DMS114 treated with DMSO at 0.1 percent for 48 hours (cell line): ENCODE results near the gene EDDM13.
"Not testable (repeated sequence)": the region's sequence is repeated elsewhere in the genome, so short reads cannot be mapped to it uniquely, and the experiment has no call there.

ENCODE experiments used
- DNase-seq: peaks from one replicate; lab custom pipeline; 2025; ENCODE audit not compliant: unreplicated experiment; lab: John Stamatoyannopoulos, UW

Gene EDDM13

DNA sequence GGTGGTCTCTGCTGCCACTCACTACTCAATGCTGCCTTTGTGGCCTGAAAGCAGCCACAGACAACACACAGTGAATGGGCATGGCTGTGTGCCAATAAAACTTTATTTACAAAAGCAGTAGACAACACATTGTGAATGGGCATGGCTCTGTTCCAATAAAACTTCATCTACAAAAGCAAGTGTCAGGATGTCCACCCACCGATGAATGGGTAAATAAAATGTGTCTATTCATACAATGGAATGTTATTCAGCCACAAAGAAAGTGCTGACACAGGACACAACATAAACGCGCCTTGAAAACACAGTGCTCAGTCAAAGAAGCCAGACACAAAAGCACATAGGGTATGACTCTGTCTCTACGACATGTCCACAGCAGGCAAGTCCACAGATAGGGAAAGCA, 22.0 kb downstream of the EDDM13 start:
- DNase-seq, result no peak

DNA sequence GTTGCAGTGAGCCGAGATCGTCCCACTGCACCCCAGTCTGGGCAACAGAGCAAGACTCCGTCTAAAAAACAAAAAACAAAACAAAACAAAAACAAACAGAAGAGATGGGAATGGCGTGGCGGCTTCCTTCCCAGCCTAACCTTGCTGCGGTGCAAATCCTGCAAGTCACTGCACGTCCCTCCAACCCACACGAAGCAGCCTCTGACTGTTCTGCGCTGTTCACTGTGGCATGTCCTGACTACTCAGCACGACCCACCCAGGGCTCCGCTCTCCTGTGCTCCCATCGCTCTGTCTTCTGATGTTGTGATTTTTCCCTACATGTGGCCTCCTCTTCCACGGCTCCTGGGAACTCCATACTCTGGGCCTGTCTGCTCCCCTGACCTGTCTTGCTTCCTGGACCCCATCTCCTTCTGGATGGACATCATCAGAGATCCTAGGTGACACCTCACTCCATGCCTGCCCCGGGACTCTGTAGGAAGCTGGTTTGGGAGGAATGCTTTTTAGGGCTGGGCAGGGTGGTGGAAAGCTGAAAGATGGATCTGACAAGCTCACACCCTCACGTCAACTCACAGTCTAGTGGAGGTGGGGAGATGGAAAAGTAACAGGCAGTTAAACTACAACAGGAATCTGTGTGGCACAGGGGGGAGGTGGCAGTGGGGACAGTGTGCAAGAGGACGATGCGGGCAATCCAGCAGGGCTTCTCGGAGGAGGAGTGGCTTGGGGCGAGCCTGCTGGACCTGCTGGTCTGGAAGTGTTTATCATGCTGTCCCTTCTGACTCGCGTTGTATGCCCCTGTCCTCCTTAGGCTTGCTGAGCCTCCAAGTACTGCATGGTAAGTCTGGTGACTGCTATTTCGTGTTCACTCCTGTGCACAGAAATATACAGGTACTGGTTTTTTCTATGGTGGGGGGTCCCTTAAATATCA, 23.2 kb downstream of the EDDM13 start:
- no peak for DNase-seq

DNA sequence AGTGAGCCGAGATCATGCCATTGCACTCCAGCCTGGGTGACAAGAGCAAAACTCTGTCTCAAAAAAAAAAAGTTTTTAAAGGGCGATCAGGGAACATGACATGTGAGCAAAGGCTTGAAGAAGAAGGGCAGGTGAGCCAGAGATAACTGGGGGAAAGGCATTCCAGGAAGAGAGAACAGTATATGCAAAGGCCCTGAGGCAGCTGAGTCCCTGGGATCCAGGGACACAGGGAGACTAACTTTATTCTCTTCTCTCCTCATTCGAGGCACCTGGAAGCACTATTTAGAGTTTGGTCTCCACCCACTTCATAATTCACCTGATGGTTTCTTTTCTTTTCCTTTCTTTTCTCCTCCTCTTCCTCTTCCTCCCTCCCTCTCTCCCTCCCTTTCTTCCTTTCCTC, 24.5 kb downstream of the EDDM13 start:
- no peak for DNase-seq

DNA sequence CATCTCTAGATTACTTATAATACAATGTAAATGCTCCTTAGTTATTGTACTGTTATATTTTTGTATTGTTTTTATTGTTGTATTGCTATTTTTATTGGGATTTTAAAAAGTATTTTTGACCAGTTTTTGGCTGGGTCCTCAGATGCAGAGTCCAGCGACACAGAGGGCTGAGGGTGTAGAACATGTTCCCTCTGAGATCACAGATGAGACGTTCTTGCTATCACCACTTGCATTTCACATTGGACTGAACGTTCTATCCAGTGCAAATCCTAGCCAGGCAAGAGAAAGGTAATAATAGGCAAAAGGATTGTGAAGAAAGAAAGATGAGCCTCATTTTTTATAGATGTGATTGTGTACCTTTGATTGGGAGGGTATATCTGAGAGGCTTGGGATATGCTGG, 27.1 kb downstream of the EDDM13 start:
- no peak for DNase-seq

DNA sequence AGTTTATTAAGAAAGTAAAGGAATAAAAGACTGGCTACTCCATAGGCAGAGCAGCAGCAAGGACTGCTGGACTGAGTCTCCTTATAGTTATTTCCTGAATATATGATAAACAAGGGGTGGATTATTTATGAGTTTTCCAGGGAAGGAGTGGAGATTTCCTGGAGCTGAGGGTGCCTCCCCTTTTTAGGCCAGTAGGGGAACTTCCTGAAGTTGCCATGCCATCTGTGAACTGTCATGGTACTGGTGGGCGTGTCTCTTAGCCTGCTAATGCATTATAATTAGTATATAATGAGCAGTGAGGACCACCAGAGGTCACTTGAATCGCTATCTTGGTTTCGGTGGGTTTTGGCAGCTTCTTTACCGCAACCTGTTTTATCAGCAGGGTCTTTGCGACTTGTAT, 28.6 kb downstream of the EDDM13 start:
- DNase-seq, result no peak

DNA sequence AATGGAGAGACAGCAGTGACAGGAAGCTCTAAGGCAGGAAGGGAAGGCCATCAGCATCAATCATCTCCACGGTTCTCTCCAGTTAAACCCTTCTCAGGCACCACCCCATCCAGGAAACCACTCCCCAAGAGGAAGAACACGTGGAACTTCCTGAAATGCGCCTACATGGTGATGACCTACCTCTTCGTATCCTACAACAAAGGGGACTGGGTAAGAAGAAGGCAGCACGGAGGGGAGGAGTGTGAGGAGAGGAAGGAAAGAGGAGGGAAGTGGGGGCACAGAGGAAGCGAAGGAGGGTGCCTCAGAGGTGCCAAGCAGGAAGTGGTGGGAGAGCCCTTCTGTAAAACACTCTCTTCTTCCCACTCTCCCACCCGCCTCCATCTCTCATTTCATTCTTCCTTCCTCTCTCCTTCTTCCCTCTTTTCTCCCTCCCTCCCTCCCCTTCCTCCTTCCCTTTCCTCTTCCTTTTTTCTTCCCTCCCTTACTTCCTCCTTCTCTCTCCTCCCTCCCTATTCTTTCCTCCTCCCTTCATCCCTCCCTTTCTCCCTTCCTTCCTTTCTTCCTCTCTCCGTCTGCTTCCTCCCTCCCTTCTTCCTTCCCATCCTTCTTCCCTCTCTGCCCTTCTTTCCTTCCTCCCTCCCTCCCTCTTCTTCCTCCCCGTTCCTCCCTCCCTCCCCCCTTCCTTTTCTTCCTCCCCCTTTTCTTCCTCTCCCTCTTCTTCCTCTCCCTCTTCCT, 29.5 kb downstream of the EDDM13 start:
- DNase-seq, result no peak

DNA sequence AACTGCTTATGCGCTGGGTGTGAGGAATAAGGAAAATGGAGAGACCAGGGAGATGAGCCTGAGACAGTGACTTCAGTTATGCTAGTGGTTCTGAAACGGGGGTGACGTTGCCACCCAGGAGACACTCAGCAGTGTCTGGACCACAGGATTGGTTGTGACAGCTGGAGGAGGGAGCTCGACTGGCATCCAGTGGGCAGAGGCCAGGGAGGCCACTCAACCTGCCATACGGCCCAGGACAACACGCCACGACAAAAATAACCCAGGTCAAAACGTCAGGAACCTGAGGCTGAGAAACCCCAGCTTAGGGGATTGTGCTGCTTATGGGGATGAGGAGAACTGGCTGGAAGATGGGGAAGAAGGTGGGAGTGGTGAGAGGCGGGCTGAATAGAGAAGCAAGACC, 31.7 kb downstream of the EDDM13 start:
- no peak for DNase-seq

DNA sequence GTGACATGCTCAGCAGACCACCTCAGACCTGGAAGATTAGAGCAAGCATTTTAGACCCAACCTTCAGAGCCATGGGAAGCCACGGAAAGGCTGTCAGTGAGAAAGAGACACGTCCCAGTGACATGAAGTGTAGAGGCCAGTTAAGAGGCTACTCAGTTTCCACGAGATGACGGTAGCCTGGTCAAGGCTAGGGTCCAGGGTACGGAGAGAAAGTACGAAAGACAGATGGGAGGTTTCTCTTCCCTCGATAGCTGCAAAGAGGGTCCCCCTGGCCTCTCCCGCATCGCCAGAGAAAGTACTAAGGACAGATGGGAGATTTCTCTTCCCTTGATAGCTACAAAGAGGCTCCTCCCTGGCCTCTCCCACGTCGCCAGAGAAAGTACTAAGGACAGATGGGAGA, 33.5 kb downstream of the EDDM13 start:
- DNase-seq, result no peak

DNA sequence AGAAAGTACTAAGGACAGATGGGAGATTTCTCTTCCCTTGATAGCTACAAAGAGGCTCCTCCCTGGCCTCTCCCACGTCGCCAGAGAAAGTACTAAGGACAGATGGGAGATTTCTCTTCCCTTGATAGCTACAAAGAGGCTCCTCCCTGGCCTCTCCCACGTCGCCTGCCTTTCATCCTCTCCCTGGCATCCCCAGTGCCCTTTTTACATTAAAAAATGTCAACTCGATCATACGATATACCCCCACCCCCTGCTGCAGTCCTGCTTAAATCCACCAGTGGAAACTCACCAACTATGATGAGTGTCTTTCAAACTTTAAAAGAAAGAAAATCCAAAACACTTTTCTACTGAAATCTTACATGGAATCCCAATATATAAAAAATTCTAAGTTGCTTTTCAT, 34.5 kb downstream of the EDDM13 start:
- DNase-seq, result not testable (repeated sequence)

DNA sequence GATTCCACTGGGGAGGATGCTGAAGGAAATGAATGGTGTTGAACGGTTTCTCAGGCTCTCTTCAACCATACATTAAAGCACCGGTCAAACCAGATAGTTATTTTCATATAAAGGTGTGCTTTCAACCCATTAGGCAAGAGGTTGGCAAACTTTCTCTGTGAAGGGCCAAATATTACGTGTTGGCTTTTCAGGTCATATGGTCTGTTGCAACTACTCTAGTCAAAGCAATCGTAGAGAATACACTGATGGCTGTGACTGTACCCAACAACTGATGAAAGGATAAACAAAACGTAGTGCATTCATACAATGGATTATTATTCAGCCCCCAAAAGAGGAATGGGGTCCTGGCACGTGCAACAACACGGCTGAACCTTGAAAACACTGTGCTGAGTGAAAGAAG, 36.2 kb downstream of the EDDM13 start:
- DNase-seq, result no peak

DNA sequence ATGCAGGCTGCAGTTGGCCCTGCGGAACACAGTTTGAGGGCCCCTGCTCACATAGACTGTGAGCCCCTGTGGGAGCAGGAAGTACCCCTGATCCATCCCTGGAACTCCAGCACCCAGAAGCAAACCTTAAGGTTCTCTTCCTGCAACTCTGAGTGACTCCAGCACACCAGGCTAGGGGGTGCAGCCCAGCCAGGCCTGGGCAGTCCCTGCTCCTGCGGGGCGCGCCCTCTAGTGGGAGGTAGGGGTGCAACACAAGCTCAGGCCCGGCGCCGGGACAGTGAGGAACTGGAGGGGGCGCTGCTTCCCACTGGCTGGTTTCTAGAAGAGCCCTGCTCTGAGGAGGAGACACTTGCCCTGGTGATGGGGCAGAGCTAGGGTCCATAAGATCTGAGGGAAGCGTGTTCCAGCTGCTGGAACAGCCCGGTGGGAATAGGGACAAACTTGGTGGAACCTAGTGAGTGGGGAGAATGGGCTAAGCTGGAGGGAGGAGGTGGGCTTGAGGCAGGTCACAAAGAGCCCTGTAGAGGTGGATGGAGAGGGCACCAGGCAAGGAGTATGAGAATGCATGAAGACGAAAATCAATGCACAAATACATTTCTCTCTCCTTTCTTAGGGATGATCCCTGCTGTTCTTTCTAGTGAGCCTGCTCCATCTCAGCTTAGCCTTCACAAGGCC, 37.1 kb downstream of the EDDM13 start:
- DNase-seq, result no peak

DNA sequence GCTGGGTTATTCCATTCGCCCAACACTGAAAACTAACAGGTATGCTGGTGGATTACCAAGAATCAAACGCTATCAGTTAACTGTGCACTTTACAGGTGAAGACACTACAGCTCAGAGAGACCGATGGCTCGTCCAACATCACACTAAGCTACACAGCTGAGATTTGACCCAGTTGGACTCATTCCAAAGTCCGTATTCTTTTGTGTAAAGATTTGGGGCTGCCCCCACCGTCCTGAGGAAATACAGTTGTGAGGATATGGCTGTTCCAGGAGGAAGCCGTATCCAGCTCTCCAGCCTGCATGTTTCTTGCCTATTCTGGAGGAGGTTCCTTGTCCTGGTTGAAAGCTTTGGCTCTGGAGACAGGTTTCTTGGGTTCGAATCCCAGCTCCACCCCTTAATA, 37.9 kb downstream of the EDDM13 start:
- DNase-seq, result no peak

DNA sequence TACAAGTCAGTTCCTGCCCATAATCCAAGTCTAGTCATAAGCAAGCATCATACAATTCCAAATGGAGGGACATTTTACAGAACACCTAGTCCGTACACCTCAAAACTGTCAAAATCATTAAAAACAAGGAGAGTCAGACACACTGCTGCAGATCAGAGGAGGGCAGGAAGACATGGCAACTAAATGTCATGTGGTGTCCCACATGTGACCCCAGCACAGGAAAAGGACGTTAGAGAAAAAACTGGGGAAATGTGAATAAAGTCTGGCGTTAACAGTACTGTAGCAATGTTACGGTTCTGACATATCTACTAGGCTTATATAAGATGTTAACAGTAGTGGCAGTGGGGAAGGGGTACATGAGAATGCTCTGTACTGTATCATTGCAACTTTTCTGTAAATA, 39.8 kb downstream of the EDDM13 start:
- no peak for DNase-seq

DNA sequence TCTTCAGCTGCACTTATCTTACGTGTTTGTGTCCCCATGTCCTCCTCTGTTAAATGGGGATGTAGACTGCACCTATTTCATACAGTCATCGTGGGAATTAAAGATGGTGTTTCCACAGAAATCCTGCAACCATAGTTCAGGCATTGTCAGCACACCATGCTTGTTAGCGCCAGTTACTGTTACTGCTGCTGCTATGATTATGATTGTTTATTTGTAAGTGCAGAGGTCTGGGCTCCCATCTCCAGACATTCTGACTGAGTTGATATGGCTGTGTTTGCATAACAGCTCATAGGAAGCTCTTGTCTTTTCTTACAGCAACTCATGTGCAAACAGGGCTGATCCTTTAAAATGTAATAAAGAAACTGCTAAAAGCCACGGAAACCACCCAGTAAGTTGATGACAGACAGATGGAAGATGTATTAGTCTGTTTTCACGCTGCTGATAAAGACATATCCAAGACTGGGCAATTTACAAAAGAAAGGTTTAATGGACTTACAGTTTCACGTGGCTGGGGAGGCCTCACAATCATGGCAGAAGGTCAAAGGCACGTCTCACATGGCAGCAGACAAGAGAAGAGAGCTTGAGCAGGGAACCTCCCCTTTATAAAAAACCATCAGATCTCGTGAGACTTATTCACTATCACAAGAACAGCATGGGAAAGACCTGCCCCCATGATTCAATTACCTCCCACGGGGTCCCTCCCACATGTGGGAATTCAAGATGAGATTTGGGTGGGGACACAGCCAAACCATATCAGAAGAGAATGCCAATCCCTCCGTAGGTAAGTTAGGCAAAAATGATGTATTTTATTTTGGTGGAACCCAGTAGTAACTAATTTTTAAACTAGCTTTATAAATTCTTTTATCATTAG, 40.5 kb downstream of the EDDM13 start:
- no peak for DNase-seq

DNA sequence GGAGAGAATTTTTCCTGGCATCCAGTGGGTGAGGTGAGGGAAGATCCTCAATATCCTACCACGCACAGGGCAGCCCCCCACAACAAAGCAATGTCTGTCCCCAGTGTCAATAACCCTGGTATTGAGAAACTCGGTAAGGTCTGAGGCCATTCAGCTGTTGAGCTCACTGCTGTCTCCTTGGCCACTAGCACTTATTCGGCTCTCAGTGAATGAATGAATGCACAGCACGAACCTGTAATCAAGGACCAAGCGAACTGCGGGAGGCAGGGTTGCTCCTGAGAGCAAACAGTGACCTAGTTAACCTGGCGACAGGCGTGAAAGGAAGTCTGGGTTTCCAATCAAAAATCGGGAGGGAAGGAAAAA, 41.5 kb downstream of the EDDM13 start:
- DNase-seq, result no peak

DNA sequence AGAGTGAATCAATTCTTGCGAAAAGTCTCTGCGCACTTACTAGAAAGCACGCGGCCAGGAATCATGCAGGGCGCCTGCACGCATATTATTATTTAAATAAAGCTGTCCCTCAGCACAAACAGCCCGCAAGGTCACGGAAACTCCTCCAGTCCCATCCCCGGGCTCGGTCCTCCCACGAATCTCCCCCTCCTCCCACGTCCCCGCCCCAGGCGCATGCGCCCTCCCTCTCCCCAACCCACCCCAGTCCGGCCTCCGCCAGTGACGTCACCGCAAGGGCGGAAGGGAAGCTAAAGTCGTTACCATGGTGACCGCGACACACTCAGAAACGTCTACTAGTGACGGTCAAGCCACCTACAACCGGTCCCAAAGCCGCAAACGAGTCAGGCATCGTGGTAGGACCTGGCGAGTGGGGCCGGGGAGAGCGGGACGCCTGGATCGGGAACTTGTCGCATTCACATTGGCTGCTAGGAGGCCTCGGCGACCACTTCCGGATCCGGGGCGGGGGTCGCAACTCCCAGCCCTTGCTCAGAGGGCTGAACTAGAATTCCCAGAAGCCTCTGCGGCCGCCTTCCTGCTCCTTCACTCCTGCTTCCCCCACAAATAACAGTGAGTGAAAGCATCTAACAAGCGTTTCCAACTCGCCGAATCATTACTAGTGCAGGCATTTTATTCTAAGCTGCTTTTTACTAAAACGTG, 42.0 kb downstream of the EDDM13 start, which contains the start of gene ZSCAN5A:
Gene ZSCAN5A, minus strand, starts transcription at position 459 of the 696 bp plus-strand sequence. CDS start 89,793 bp downstream, outside the sequence.
- DNase-seq, result peak; percentile 98

DNA sequence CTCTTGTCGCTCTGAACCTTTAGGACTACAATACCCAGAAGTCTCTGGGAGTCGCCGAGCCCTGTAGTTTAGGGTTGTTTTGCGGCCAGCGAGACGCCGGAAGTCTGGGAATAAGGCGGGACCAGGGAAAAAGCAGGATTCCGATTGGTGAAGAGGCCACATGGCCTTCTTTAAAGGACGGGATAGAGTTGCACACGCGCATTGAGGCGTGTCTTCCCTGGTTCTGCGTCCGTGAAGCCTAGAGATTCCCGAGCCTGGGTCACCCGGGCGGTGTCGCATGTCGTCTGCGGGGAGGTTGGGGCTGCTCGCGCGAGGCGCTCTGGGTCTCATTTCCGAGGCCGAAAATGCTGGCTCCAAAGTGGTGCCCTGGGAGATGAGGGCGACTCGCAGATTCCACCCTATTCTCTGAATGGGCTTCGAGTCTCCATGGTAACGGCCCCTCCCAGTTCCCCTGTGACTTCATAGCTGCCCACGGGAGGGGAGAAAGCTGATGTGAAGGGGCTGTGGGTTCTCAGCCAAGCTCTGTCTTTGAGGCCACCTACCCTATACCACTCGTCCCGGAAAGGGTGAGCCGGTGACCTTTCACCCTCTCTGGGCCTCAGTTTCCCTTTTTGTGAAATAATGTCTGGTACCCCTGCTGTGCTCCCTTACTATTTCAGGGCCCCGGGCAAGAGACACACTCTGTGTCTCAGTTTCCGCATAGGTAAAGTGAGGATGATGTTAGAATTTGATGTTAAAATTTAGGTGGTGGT, 42.7 kb downstream of the EDDM13 start:
- DNase-seq, result peak; percentile 98

DNA sequence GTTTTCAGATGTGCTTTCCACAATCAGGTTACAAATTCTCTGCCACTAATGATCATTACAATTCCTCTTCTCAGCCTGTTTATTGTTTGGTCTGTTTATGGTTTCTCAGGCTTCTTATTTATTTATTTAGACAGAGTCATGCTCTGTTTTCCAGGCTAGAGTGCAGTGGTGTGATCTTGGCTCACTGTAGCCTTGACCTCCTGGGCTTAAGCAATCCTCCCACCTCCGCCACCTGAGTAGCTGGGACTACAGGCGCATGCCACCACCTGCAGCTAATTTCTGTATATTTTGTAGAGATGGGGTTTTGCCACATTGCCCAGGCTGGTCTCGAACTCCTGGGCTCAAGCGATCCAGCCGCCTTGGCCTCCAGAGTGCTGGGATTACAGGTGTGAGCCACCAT, 44.2 kb downstream of the EDDM13 start:
- DNase-seq, result no peak

DNA sequence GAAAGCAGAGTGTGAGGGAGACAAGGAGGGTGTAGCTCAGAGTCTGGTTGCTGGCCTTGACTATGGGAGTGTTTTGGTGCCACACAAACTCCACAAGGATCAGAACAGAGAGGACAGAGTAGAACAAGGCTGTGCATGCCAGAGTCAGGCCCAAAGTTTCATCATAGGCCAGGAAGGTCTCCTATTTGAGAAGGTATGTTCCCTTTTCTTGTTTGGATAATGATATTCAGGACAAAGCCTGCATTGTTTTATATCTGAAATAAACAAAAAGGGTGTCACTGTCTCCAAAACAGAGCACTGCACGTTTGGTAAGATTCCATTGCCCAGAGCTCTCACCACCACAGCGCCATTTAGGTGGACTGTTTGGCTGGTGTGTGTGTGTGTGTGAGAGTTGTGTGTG, 45.2 kb downstream of the EDDM13 start:
- DNase-seq, result no peak
